ENCODE measurements around the gene DAW1.

DNA sequence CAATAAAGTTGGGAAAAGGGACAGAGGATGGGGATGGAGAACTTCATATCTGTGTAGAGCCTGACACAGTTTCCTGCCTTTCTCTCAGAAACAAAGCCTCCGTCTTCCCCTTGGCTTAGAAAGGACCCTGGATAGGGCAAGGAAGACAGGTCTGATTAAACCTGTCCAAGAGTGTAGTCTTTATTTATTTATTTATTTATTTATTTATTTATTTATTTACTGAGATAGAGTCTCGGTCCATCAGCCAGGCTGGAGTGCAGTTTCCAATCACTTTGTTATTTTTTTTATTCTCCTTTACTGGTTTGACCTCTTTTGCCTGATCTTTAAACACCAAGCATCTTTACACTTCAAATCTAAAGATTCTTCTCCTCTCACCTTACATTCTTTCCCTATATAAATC is 47.5 kb upstream of the DAW1 start:
- TF ChIP-seq CTCF (IDR thresholded peaks at IDR 0.05) (no peak), SIN3A (IDR thresholded peaks at IDR 0.05; ENCODE audit: borderline replicate concordance, insufficient read depth, low read depth, low read length) (no peak), POLR2AphosphoS5 (IDR thresholded peaks at IDR 0.05; ENCODE audit: low read depth, low read length) (no peak), REST (IDR thresholded peaks at IDR 0.05; ENCODE audit: insufficient read depth in 1 of 2, low read depth in 2 of 2, low read length in 1 of 2) (no peak)

All from Panc1 (cell line).